ENCODE measurements around the gene CHAT. TPM values are rescaled to one million over a fixed set of nuclear protein-coding genes. Genes with fewer than 3 reads are reported as not detected.

Gene CHAT
- total and polyA plus RNA-seq, 7 donors: not detected

GRCh38 chr10:49652421-49653272 lies 38.8 kb downstream of the CHAT start:
- H3K27me3 ChIP-seq (ENCODE audit: insufficient read depth in 3 of 3, low read length in 2 of 3): peaks cover 0 to 16% (median 2%) of the 10 kb centered on the region in 3 donors

DNA sequence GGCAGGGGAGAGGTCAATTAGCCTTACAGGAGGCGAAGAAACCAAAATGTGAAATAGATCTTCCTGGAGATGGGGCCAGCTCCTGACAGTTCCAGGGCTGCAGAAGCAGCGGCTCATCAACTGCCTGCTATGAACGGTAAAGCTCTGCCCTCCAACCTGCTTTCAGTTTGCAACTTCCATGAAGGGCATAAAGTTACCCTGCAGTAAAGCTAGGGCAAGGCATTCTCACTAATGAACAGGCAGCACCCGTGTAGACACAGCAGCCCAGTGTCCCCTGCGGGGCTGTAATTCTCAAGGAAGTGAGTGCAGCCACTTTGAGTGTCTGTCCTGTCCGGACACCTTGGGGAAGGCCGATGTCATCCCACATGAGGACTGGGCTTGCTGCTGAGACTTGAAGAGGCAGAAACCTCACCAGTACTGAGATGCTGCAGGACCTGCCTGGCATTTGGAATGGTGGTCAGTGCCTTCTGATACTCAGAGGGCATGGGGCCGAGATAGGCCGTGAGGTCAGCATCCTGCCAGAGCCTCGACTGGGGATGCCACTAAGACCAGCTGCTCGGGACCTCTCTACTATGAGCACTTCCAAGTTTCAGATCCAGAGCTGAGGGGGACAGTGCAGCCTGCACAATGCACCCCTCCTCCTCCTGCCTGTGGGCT lies 39.6 kb downstream of the CHAT start:
- H3K9me3 ChIP-seq: no peaks in the 10 kb centered on the region
- DNase-seq (no peak), ATAC-seq (no peak)
- WGBS, 3 donors: 67 to 73% (median 71%) methylated on average over 11 of the region's 11 CpGs
- intact Hi-C loops (cut with DNase I): no loop called here
- H3K36me3 ChIP-seq (ENCODE audit: insufficient read depth in 1 of 2, low read depth in 1 of 2): no peaks in the 10 kb centered on the region
- H3K4me3 ChIP-seq: no peak overlapping the region
- no peak overlapping the region for H3K27ac ChIP-seq
- H3K4me1 ChIP-seq: no peaks in the 10 kb centered on the region
- TF ChIP-seq, protein P1, sequence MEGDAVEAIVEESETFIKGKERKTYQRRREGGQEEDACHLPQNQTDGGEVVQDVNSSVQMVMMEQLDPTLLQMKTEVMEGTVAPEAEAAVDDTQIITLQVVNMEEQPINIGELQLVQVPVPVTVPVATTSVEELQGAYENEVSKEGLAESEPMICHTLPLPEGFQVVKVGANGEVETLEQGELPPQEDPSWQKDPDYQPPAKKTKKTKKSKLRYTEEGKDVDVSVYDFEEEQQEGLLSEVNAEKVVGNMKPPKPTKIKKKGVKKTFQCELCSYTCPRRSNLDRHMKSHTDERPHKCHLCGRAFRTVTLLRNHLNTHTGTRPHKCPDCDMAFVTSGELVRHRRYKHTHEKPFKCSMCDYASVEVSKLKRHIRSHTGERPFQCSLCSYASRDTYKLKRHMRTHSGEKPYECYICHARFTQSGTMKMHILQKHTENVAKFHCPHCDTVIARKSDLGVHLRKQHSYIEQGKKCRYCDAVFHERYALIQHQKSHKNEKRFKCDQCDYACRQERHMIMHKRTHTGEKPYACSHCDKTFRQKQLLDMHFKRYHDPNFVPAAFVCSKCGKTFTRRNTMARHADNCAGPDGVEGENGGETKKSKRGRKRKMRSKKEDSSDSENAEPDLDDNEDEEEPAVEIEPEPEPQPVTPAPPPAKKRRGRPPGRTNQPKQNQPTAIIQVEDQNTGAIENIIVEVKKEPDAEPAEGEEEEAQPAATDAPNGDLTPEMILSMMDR (IDR thresholded peaks at IDR 0.05): no peak
- H3K27me3 ChIP-seq (ENCODE audit: insufficient read depth in 3 of 3, low read length in 2 of 3): peaks cover 0 to 16% (median 4%) of the 10 kb centered on the region in 3 donors

More at GRCh38 chr10:49652421-49653272, 38.8 kb downstream of the CHAT start:
- 73 to 74% (median 74%) methylated on average over 15 of the region's 15 CpGs for WGBS, 3 donors
- TF ChIP-seq, protein P1 (IDR thresholded peaks at IDR 0.05): no peak
- no peaks in the 10 kb centered on the region for H3K4me1 ChIP-seq
- H3K36me3 ChIP-seq (ENCODE audit: insufficient read depth in 1 of 2, low read depth in 1 of 2): no peaks in the 10 kb centered on the region
- no peak overlapping the region for H3K27ac ChIP-seq
- DNase-seq (no peak), ATAC-seq (no peak)
- intact Hi-C loops (cut with DNase I): no loop called here
- no peaks in the 10 kb centered on the region for H3K9me3 ChIP-seq
- H3K4me3 ChIP-seq: no peak overlapping the region

GRCh38 chr10:49654036-49654693 lies 40.3 kb downstream of the CHAT start:
- TF ChIP-seq, protein P1 (IDR thresholded peaks at IDR 0.05): no peak
- peaks cover 0 to 16% (median 4%) of the 10 kb centered on the region in 3 donors for H3K27me3 ChIP-seq (ENCODE audit: insufficient read depth in 3 of 3, low read length in 2 of 3)
- H3K36me3 ChIP-seq (ENCODE audit: insufficient read depth in 1 of 2, low read depth in 1 of 2): no peaks in the 10 kb centered on the region
- DNase-seq (no peak), ATAC-seq (no peak)
- intact Hi-C loops (cut with DNase I): no loop called here
- H3K9me3 ChIP-seq: peaks cover 7% of the 10 kb centered on the region
- H3K4me3 ChIP-seq: no peak overlapping the region
- H3K27ac ChIP-seq: no peak overlapping the region
- 32 to 42% (median 33%) methylated on average over 5 of the region's 5 CpGs for WGBS, 3 donors
- no peaks in the 10 kb centered on the region for H3K4me1 ChIP-seq

GRCh38 chr10:49655099-49655498 lies 41.3 kb downstream of the CHAT start:
- ATAC-seq: no peak
- no peak for DNase-seq
- WGBS, 3 donors: 84 to 89% (median 85%) methylated on average over 18 of the region's 18 CpGs
- Histone ChIP-seq H3K36me3 (ENCODE audit: insufficient read depth in 1 of 2, low read depth in 1 of 2) (no peaks in the 10 kb centered on the region), H3K4me3 (no peak overlapping the region), H3K27me3 (ENCODE audit: insufficient read depth in 3 of 3, low read length in 2 of 3) (peaks cover 0 to 16% (median 4%) of the 10 kb centered on the region in 3 donors), H3K9me3 (peaks cover 12% of the 10 kb centered on the region), H3K4me1 (no peaks in the 10 kb centered on the region), H3K27ac (no peak overlapping the region)
- intact Hi-C loops (cut with DNase I): no loop called here
- TF ChIP-seq, protein P1 (IDR thresholded peaks at IDR 0.05): no peak
